Stromal cell of bone marrow (primary cell): ENCODE measurements around the gene EPAS1.
A peak's percentile ranks its signal among the peaks of the same experiment; 100 is the strongest.
"Not testable (repeated sequence)": the region's sequence is repeated elsewhere in the genome, so short reads cannot be mapped to it uniquely, and the experiment has no call there.

ENCODE experiments used
- DNase-seq: peaks from one replicate; pipeline ENCODE4 v3.0.0-alpha.2; 2012; ENCODE audit warnings: low read depth

EPAS1 gene

DNA sequence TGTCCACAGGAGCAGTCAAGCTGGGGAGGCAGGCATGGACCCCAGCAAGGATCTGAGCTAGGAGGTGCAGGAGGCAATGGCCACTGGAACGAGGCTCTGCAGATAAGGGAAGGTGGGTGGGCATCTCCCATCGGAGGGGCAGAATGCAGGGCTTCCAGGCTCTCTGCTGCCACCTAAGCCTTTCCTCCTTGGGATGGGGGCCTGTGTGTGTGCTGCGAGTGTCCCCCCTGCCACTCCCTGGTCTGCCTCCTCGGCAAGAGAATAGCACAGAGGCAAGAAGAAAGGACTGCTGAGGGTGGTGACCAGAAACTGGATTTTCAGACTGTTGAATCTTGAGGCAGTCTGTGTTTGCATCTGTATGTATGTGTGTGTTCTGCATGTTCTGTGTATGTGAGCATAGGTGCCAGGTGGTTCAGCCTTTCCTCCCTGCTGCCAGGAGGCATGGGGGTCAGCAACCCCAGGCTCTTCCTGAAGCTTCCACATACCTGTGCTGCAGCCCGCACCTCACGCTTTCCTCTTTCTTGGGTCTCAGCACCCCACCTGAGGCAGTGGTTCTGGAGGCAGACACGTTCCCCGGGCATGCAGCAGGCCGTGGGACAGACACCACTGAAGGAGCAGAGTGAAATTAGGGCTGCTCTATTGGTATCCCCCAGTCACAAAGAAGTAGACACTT lies 86.7 kb downstream of the EPAS1 start:
- no peak for DNase-seq

DNA sequence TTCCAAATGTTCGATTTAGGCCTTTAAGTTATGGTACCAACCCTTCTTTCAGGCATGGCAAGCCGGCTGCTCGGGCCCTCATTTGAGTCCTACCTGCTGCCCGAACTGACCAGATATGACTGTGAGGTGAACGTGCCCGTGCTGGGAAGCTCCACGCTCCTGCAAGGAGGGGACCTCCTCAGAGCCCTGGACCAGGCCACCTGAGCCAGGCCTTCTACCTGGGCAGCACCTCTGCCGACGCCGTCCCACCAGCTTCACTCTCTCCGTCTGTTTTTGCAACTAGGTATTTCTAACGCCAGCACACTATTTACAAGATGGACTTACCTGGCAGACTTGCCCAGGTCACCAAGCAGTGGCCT lies 87.2 kb downstream of the EPAS1 start:
- no peak for DNase-seq

DNA sequence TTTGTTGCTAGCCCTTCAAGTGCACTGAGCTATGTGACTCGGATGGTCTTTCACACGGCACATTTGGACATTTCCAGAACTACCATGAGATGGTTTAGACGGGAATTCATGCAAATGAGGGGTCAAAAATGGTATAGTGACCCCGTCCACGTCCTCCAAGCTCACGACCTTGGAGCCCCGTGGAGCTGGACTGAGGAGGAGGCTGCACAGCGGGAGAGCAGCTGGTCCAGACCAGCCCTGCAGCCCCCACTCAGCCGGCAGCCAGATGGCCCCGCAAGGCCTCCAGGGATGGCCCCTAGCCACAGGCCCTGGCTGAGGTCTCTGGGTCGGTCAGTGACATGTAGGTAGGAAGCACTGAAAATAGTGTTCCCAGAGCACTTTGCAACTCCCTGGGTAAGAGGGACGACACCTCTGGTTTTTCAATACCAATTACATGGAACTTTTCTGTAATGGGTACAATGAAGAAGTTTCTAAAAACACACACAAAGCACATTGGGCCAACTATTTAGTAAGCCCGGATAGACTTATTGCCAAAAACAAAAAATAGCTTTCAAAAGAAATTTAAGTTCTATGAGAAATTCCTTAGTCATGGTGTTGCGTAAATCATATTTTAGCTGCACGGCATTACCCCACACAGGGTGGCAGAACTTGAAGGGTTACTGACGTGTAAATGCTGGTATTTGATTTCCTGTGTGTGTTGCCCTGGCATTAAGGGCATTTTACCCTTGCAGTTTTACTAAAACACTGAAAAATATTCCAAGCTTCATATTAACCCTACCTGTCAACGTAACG lies 88.8 kb downstream of the EPAS1 start:
- peak; percentile 80 for DNase-seq

DNA sequence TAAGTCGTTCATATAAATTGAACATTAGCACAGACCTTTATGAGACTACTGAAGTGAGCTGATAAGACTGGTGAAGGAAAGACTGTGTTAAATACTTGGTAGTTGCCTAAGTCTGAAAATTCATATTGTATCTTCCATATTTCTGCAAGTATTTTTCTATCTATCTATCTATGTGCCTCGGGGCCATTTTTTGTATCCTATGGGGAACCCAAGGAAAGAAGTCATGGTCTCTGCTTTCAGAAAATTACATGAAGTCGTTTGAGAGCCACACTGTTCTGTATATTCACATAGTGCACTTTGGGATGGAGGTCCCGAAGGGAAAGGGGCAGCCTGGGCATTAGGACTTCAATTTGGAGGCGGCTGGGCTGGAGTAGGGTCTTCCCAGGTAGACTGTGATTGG lies 89.6 kb downstream of the EPAS1 start:
- DNase-seq = no peak

DNA sequence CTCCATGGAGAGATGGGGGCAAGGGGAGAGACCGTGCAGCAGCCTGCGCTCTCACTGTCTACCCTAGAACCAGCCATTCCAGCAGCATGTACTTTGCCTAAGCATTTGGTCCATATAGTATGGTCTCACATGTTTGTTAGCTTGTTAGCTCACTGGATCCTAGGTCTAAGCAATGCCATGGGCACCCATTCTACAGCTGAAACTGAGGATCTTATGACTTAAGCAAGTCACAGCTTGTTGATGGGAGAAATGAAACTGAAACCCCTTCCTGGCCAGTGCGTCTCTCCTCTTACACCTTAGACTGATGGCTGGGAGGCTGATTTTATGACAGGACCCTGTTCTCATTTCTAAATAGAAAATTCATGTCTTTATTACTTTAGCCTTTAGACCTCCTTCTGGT lies 90.1 kb downstream of the EPAS1 start:
- DNase-seq = no peak

DNA sequence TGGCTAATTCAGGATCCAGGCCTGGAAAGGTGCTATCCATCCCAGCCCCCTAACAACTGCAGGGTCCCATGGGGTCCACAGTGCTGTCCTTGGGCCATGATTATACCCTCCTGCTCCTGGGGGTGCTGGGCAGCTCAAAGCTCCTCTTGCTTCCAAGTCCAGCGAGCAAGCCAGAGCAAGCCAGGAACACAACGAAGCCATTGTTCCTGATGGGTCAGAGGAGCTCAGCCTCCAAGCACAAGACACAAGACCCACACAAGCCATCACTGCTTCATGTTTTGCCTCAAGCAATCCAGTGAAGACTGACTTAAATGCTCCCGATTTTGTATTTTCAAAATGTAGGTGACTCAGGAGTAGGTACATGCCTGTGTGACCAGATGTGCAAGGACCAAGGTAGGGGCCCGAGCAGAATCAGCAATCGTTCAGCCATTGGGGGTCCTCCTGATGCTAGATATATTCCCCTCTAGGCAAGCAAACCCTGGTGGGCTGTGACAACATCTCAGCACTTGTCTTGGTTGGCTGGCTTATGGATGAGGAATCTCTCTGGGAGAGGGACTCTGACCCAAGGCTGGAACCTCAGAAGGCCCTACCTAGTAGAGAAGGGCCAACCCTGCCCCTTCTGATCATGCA lies 90.8 kb downstream of the EPAS1 start:
- DNase-seq = no peak

DNA sequence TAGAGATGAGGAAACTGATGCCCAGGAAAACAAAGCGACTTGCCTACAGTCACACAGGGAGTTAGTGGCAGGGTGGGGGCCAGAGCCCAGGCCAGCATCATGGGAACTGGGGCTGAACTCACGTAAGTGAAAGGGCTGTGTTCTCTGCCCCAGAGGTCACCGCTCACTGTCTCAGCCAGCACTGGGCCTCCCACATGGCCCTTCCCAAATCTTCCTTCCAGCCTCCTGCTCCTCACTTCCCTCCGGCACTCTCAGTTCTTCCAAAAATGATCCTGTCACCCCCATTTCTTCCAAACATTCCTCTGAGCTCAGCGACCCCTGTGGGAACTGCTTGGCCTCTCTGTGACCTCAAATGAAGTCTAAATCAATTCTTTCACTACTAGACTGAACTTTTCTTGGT lies 91.7 kb downstream of the EPAS1 start:
- no peak for DNase-seq

DNA sequence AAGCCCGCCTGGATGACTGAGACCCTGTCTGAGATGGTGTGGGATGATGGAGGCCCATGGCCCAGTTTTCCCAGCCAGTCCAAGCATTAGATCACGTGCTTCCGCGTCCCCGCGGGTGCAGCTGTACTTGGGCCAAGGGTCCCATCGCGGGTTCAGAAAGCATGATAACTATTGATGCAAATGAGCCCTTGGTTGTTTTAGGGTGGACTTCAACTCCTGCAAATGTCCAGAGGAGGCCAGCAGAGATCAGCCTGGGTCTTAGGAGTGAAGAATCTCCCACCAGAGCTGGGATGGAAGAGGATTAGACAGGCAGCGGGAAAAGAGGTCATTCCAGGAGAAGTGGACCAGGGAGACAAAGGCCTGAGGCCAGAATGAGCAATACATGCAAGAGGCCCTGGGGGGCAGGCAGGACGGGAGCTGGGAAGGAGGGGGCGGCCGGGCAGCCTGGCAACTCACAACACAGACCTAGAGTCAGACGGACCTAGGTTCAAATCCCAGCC lies 92.3 kb downstream of the EPAS1 start:
- peak; percentile 24 for DNase-seq

DNA sequence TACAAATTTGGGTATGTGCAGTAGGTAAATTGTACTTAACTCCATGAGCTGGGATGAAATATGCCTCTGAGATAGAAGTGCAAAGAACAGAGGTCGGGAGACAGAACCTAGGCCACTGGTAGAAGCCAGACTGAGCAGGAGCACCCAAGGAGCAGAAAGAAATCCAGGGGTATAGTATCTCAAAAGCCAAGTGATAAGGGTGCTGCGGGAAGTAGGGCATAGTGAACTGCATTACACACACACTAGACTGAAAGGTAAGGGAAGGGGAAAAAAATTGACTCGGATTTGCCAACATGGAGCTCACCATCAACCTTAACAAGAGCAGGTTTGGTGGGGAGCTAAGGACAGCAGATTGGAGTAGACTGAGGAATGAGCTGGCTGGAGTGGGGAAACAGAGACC lies 92.8 kb downstream of the EPAS1 start:
- DNase-seq = no peak

DNA sequence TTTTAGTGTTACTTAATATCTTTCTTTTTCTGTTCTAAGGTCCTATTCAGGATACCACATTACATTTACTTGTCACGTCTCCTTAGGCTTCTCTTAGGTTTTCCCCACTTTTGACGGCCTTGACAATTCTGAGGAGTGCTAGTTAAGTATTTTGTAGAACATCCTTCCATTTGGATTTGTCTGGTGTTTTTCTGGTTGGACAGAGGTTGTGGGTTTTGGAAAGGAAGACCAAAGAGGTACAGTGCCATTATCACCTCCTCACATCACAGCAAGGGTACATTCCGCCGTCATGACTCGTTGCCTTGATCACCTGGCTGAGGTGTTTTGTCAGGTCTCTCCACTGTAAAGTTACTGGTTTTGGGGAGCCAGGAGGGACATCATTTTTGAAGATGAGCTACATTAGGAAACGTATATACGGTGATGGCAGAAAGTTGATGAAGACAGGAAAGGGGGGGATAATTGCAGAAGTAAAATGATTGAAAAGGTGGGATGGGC lies 93.7 kb downstream of the EPAS1 start:
- no peak for DNase-seq

DNA sequence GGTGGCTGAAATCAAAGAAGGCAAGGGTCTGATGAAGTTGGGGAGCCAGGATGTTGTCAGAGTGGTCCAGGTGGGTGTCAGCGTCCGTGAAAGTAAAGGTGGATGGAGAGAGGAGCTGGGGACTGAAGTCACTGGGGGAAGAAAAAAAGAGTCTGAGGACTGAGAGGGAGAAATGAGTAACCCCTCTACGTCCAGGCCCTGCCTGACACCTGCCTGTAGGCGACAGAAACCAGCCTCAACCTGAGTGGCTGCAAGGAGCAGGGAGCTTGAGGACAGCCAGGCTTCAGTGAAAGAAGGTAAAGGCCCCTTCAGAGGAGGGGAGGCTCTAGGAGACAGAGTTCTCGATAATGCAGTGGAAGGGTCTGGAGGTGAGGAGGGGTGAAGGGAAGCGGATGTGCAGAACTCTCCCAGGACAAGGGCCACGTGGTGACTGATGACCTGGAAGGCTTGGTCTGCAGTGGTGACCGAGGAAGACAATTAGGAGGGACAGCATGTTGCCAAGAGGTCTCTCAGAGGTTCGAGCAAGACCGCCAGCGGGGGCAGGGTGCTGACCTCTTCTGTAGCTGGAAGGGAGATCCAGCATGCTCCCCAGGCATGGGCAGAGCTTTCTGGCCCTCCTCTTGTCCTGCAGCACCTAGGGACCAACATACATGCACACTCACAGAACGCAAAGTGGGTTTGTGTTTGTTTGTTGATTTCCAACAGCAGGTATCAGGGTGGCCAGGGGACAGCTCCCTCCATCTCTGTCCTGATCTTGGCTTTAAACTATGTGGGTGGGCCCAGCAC lies 95.5 kb downstream of the EPAS1 start:
- no peak for DNase-seq

DNA sequence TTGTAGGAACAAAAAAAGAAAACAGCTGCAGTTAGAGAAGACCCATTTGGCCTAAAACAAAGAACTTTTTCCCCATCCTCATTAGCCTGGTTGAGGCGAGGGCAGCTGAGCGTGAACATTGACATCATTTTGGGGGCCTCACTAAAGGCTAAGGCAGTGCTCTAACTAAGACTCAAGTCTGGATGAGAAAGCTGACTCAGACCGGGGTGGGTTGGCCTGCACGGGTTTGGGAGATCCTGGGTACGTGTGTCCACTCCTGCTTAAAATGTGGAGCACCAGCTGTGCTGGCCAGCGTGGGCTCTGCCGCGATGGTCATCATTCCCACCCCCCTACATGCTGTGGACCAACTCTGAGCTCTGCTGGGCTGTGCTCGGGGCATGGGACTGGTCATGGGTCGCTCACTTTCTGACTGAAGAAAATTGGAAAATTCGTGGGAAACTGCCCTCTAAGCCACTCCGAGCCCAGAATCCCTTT lies 96.2 kb downstream of the EPAS1 start:
- no peak for DNase-seq

DNA sequence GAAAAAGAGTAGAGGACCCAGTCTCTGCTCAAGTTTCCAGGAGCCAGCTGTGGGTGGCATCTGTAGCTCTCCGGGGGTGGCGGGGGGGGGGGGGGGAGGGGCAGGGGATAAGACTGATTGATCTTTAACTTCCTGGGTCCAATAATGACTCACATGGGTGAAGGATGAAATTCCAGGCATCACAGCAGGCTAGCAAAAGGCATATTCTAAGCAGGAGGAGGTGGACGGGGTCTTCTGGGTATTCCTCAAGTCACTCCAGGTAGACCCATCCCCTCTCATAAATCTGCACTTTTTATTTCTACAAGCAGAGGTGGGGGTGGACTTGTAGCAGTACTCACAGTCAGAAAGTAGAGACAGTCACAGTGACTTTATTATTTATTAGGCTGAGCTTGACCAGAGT lies 96.7 kb downstream of the EPAS1 start:
- DNase-seq = no peak

DNA sequence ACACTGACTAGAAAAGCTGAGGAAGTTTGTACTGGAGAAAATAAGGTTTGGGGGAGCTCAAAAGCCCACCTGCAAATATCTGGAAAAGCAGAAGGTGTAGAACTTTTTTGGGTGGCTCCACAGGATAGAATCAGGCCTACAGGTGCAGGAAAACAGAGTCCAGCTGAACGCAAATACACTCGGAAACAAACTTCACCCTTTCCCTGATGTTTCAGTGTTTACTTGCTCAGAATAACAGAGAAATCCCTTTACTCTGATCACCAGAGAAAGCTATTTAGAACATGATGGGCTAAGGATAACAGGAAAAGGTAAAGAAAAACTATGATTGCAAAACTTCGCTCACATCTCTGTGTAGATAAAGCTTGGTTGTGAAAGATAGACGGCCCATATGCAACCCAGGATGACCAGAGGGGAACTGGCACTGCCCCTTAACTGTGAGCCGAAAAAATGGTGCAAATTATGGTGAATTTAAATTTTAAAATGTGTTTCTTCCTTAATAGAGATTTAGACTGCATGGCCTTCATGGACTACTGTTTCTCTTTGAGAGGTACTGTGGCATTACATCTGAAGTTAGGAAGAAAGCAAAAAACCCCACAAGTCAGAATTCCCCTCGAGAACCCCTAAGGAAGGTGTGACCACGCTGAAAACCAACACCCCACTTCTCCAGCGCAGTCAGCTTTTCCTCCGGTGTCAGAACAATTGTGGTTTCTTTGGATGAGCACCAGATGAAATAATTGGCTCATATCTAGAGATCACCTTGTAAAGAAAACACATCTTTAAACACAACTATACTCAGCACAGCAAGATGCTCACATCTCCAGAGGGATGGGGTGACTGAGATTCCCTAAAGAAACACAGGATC lies 97.7 kb downstream of the EPAS1 start:
- DNase-seq = no peak

DNA sequence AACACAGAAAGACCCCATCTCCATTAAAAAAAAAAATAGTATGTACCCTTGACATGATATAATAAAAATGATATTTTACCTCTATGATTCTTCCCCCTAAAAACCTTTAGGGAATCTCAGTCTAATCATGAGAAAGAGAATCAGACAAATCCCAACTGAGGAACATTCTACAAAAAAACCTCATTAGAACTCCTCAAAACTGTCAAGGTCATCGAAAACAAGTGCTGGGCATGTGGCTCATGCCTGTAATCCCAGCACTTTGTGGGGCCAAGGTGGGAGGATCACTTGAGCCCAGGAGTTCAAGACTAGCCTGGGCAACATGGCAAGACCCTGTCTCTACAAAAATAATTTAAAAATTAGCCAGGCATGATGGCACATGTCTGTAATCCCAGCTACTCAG lies 98.5 kb downstream of the EPAS1 start:
- DNase-seq = not testable (repeated sequence)

DNA sequence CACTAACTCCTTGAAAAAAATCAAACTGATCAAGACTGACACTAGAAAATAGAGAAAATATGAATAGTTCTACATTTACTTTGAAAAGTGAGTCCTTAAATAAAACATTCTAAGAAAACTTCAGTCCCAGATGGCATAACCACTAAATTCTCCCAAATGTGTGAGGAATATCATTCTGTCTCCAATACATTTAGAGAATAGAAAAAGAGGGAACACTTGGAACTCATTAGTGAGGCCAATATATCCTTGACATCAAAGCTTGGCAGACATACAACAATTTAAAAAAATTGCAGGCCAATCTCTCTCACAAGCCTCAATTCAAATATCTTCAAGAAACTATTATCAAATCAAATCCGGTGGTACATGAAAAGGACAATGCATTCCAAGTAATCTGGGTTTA lies 102.8 kb downstream of the EPAS1 start:
- DNase-seq = no peak

DNA sequence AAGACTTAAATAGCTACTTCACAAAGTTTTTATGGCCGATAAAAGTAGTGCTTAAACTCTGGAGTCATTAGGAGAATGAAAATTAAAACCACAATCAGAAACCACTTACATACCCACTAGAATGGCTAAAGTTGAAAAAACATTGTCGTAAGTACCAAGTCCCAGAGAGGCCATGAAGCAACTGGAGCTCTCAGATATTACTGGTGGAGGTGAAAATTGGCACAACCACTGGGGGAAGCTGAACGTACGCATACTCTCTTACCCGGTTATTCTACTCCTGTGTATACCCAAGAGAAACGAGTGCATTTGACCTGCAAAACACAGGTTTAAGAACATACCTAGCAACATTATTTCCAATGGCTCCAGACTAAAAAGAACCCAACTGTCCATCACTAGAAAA lies 105.7 kb downstream of the EPAS1 start:
- DNase-seq = no peak

DNA sequence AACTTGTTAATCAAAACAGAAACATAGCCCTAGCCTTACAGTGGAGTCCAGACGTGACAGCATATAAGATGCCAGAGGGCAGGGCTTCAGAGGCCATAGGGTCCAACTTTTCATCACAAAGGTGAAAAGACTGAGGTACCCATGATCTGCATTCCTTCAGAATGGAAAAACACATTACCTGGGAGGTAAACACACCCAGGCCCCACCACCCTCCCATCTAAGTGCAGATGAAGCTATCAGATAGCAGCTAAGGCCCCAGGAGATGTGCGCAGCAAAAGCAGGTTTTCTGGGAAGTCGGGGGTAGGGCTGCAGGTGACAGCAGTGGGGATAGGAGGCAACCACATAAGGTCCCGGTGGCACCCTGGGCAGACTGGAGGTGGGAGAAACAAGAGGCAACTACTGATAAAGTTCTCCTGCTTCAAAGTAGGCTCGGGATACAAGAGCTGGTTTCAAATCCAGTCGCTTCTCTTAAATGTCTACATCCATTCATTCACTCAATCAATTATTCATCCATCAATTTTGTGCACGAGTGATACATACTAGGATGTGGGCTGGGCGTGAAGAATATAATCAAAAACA lies 107.1 kb downstream of the EPAS1 start:
- no peak for DNase-seq

DNA sequence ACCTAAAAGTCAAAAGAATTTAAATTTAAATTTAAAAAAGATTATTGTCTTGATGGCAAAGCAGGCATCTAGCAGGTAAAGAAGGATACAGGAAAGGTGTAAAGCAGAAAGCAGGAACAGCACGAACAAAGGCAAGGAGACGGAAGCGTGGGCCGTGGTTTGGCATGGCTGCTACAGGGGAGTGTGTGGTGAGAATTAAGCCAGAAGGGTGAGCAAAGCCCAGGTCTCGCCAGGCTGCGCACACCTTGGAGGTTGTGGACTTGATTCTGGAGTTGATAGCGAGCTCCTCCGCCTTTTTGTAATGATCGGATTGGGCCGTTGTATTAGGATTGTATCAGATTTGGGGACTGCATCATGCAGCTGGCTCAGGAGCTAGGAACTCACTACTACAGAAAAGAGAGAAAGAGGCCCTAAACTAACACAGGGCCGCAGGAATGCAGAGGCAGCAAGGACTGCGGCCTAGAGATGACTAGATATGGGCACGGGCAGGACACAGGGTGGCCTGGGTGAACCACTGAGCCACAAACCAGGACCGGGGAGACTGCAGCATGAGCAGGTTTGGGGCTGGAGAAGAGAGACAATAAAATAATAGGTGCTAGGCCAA lies 110.7 kb downstream of the EPAS1 start:
- DNase-seq = no peak

DNA sequence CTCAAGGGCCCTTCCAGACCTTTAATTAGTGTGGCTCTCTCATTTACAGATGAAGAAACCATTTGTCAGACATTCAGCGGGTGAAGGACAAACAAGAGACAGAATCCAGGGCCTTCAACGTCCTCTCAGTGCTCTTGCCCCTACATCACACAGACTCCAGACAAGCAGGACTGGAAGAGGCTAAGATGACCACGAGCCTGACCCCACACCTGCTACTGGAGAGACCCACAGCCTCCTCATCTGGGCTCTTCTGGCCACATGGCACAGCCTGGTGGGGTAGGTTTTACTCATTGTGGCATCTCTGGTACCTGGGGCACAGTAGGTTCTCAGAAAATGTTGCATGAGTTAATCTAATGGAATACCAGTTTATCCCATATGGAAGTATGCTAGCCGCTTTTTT lies 112.5 kb downstream of the EPAS1 start:
- no peak for DNase-seq
